Hepatocyte (in vitro differentiated cells): ENCODE data around the gene SEC14L2. TPM values are rescaled to one million over a fixed set of nuclear protein-coding genes. Genes with fewer than 3 reads are reported as not detected.

Source experiments
- DNase-seq: peaks from one replicate; pipeline ENCODE4 v3.0.0-alpha.2; 2016; ENCODE audit warnings: low spot score
- H2AFZ ChIP-seq: fragments of 200-600 bp; sonication (generic); 2 replicates; pipeline ENCODE4 v1.6.0; 2016; ENCODE audit warnings: antibody characterized with exemption, mild to moderate bottlenecking
- H3K27ac ChIP-seq: fragments of 200-600 bp; sonication (generic); 2 replicates; pipeline ENCODE4 v1.5.1; 2016; ENCODE audit warnings: mild to moderate bottlenecking
- H3K27me3 ChIP-seq: fragments of 200-600 bp; sonication (generic); 2 replicates; pipeline ENCODE4 v1.6.1; 2016
- H3K36me3 ChIP-seq: fragments of 200-600 bp; sonication (generic); replicated peaks from 2 replicates; pipeline ENCODE4 v1.5.1; 2016; ENCODE audit warnings: low read depth; ENCODE audit not compliant: insufficient read depth
- H3K4me1 ChIP-seq: fragments of 200-600 bp; sonication (generic); 2 replicates; pipeline ENCODE4 v1.5.1; 2016; ENCODE audit warnings: mild to moderate bottlenecking, moderate library complexity; ENCODE audit not compliant: insufficient read depth
- H3K4me2 ChIP-seq: fragments of 200-600 bp; sonication (generic); 2 replicates; pipeline ENCODE4 v1.6.0; 2016
- H3K4me3 ChIP-seq: fragments of 200-600 bp; sonication (generic); 2 replicates; pipeline ENCODE4 v1.5.1; 2016; ENCODE audit warnings: mild to moderate bottlenecking
- H3K79me2 ChIP-seq: fragments of 200-600 bp; sonication (generic); 2 replicates; pipeline ENCODE4 v1.6.0; 2017; ENCODE audit warnings: mild to moderate bottlenecking
- H3K9me2 ChIP-seq: fragments of 200-600 bp; sonication (generic); replicated peaks from 2 replicates; pipeline ENCODE4 v1.6.0; 2017; ENCODE audit warnings: mild to moderate bottlenecking; ENCODE audit not compliant: insufficient read depth
- H3K9me3 ChIP-seq: fragments of 200-600 bp; sonication (generic); 2 replicates; pipeline ENCODE4 v1.5.1; 2016; ENCODE audit warnings: low read depth, mild to moderate bottlenecking
- H4K20me1 ChIP-seq: fragments of 200-600 bp; sonication (generic); 2 replicates; pipeline ENCODE4 v1.6.0; 2016; ENCODE audit warnings: mild to moderate bottlenecking; ENCODE audit not compliant: insufficient read depth, poor library complexity, severe bottlenecking
- CTCF ChIP-seq: fragments of 200-600 bp; sonication (generic); IDR thresholded peaks from 2 replicates; pipeline ENCODE4 v1.5.1; 2016; ENCODE audit warnings: antibody characterized with exemption, mild to moderate bottlenecking; ENCODE audit not compliant: poor library complexity
- EZH2 ChIP-seq: fragments of 200-600 bp; sonication (generic); IDR thresholded peaks from 2 replicates; pipeline ENCODE4 v1.6.1; 2016; ENCODE audit warnings: antibody characterized with exemption, mild to moderate bottlenecking, borderline replicate concordance
- EZH2phosphoT487 ChIP-seq: fragments of 200-600 bp; sonication (generic); IDR thresholded peaks from one replicate; pipeline ENCODE4 v1.6.1; 2018; ENCODE audit warnings: antibody characterized with exemption, mild to moderate bottlenecking, low read depth, moderate library complexity; ENCODE audit not compliant: unreplicated experiment, severe bottlenecking
- WGBS: methylation state at CpG from one replicate; pipeline ENCODE4 v1.1.6; 2016; ENCODE audit warnings: low lambda C conversion rate; ENCODE audit errors: missing lambda C conversion rate; 5-methylcytosine and 5-hydroxymethylcytosine counted together
- polyA plus RNA-seq: library from polyadenylated mRNA; unstranded; fragments of >200 nt; fragmentation: Nextera tagmentation; extraction: Ambion mirVana; gene quantifications from 2 replicates; pipeline ENCODE4 v1.2.1, GENCODE V29; 2016
- total RNA-seq: library from RNA; depleted of rRNA; stranded (reverse); fragments of >200 nt; gene quantifications from 2 replicates; pipeline ENCODE4 v1.2.3, GENCODE V29; 2014

The SEC14L2 gene
- total and polyA plus RNA-seq, 2 experiments from 2014 or later: 9.9 to 10.9 TPM

DNA sequence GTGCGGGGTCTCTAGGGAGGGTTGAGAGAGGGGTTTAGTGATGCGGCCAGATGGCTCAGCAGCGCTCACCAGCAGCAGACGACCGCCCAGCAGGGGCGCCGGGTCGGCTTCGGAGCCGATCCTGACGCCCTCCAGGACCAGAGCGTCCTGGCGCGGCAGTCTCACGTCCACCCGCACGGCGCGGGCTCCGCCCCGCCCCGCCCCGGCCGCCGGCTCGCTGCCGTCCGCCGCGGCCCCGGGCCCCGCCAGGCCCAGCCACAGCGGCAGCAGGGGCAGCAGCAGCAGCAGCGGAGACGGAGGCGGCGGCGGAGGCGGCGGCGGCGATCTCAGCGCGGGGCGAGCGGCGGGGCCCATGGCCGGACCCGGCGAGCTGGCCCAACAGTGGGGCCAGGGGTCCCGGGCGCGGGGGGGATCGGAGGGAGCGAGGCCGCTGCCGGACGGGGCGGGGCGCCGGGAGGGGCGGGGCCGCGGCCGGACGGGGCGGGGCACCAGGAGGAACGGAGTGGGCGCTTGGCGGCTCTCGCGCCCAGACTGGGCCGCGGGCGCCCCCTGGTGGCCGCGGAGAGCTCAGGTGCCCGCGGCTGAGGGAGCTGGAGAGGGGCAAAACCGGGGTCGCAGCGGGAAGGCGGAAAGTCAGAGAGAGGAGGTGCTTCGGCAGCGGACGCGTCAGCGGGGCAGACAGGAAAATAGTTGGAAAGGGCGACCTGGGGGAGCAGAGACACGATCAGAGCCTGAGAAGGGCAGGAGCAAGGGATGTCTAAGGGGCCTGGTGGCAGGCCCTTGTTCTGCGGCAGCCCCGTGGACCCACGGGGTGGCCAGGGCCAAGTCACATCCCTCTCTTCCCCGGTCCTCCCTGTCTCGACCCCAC is 9.6 kb upstream of the SEC14L2 start, which contains the start of gene RNF215:
TSS of gene RNF215 (minus strand) at position 452 of the 868 bp plus-strand sequence. CDS start at position 354, 98 bp downstream.
- Histone ChIP-seq H3K4me1 (peaks cover 8% of the 10 kb centered on the region), H3K9me2 (no peaks in the 10 kb centered on the region), H3K27ac (peak within 1 kb of the TSS; percentile 71), H3K4me2 (peak within 1 kb of the TSS; percentile 94), H4K20me1 (no peaks in the 10 kb centered on the region), H3K27me3 (no peaks in the 10 kb centered on the region), H3K9me3 (no peaks in the 10 kb centered on the region), H3K4me3 (peak within 1 kb of the TSS; percentile 76), H3K36me3 (no peaks in the 10 kb centered on the region), H3K79me2 (peaks cover 3% of the 10 kb centered on the region), H2AFZ (peak within 1 kb of the TSS; percentile 94)
- WGBS: 6% methylated on average over 39 of the region's 95 CpGs
- TF ChIP-seq CTCF (peak; percentile 91), EZH2 (no peak)
- peak; percentile 93 for DNase-seq

DNA sequence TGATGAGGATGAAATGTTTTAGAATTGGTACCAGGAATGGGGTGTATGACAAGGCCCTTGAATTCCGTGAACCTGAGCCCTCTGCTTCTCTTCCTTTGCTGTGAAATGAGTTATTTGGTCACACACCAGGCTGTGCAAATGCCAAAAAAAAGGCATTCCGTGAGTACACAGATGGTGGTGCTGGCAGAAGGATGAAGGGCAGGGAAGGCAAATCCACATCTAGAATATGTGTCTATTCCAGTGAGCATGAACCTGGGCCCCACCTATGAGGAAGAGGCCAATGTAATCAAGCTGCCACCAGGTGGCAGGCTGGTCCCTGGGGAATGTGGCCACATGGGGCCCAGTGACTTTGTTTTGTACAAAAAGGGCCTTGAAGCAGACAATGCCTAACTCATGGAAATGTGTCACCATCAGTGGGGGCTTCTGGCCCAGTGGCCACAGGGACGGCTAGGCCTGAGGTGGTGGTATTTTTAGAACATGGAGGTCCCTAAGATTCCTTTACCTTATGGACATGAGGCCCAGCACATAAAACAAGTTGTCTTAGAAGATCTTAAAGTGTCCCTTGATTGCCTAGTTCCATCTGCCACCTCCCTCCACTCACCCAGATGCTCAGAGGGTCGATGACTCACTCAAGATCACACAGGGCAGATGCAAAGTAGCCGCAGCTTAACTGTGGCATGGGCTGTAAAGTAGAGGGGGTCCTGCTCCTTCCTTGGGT is 5.7 kb upstream of the SEC14L2 start:
- Histone ChIP-seq H3K4me2 (no peak overlapping the region), H4K20me1 (no peaks in the 10 kb centered on the region), H3K4me1 (peaks cover 8% of the 10 kb centered on the region), H3K27ac (peak overlapping the region; percentile 32), H3K79me2 (peaks cover 3% of the 10 kb centered on the region), H3K27me3 (no peaks in the 10 kb centered on the region), H3K9me2 (no peaks in the 10 kb centered on the region), H3K36me3 (no peaks in the 10 kb centered on the region), H2AFZ (no peak overlapping the region), H3K4me3 (no peak overlapping the region), H3K9me3 (no peaks in the 10 kb centered on the region)
- TF ChIP-seq EZH2 (no peak), CTCF (peak; percentile 62), EZH2phosphoT487 (no peak)
- 62% methylated on average over 5 of the region's 5 CpGs for WGBS
- DNase-seq: peak; percentile 82

DNA sequence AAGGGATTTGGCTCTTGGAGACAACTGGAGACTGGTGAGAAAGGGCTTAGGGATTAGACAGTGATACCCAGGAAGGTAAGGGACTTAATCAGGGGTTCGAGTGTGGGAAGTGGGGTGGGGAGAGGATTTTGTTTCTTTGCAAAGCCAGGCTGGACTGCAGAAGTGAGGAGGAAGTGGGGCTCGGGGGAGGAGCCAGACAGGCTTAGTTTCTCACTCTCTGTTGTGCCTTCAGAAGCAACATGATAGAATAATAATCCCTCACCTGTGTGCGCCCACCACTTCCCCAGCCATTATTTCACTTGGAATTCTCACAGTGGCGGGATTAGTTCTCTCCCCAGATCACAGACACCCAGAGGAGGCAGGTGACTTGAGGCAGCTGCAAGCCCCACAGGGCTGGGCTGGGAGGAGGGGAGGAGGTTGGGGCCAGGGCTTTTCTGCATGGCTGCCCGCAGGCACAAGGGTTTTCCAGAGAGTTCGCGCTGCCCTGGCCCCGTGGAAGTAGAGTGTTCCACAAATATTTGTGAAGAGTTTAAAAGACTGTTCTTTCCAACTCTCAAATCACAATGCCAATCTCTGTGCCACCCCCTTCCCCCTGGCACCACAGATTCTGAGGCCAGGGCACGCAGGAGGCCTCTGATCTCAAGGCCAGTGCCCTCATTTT is 4.0 kb upstream of the SEC14L2 start:
- Histone ChIP-seq H3K27ac (no peak overlapping the region), H3K36me3 (no peaks in the 10 kb centered on the region), H3K4me3 (no peak overlapping the region), H3K27me3 (no peaks in the 10 kb centered on the region), H3K9me3 (no peaks in the 10 kb centered on the region), H3K4me2 (no peak overlapping the region), H3K9me2 (no peaks in the 10 kb centered on the region), H3K4me1 (peaks cover 5% of the 10 kb centered on the region), H3K79me2 (peaks cover 8% of the 10 kb centered on the region), H2AFZ (no peak overlapping the region), H4K20me1 (no peaks in the 10 kb centered on the region)
- 68% methylated on average over 9 of the region's 9 CpGs for WGBS
- DNase-seq: no peak
- no peak for TF ChIP-seq CTCF
